ENCODE measurements around the gene NATD1. TPM values are rescaled to one million over a fixed set of nuclear protein-coding genes. Genes with fewer than 3 reads are reported as not detected.

NATD1 gene
- total RNA-seq, 1 experiment from 2014 or later: 3.1 TPM

GRCh38 chr17:21292867-21293830 is 39.9 kb upstream of the NATD1 start (continued):
- no peak for TF ChIP-seq ZNF274 (IDR thresholded peaks at IDR 0.05; ENCODE audit: low read depth, low read length)

- H3K27me3 ChIP-seq (ENCODE audit: insufficient read depth, low read length): no peaks in the 10 kb centered on the region
- no peak overlapping the region for H3K4me3 ChIP-seq (replicated peaks in 1 of 2; ENCODE audit: low read depth in 1 of 2, low read length in 2 of 2)
- H4K20me1 ChIP-seq (ENCODE audit: insufficient read depth): no peaks in the 10 kb centered on the region; the same call in 1 of the 2 replicates
- H3K36me3 ChIP-seq (ENCODE audit: control insufficient read depth in 1 of 2, insufficient read depth in 2 of 2, low read length in 2 of 2): peaks cover 7 to 21% of the 10 kb centered on the region in 2 experiments; a peak in 3 of 4 replicates
- H3K4me1 ChIP-seq (ENCODE audit: control insufficient read depth in 1 of 2, insufficient read depth in 2 of 2, low read length in 2 of 2): peaks cover 37 to 40% of the 10 kb centered on the region in 2 experiments
- H3K9me2 ChIP-seq (ENCODE audit: insufficient read depth): no peaks in the 10 kb centered on the region
- ATAC-seq: no peak
- RAD21 ChIA-PET (ENCODE audit: low non-redundant PET in 1 of 2, low total read pairs in 2 of 2, uncharacterized antibody in 2 of 2, unreplicated experiment in 2 of 2): no interaction called here
- no peak overlapping the region for H2AFZ ChIP-seq (ENCODE audit: low read depth, low read length, poor library complexity, severe bottlenecking)
- peaks cover 99% of the 10 kb centered on the region for H3K79me2 ChIP-seq (ENCODE audit: insufficient read depth, low read length)
- no peak overlapping the region for H3K4me2 ChIP-seq (ENCODE audit: low read length)
- intact Hi-C loops (cut with micrococcal nuclease): no loop called here
- H3K9ac ChIP-seq (ENCODE audit: low read length): no peak overlapping the region
- CTCF ChIA-PET: no interaction called here
- H3K9me3 ChIP-seq (ENCODE audit: control insufficient read depth in 1 of 2, insufficient read depth in 1 of 2, low read depth in 1 of 2, low read length in 2 of 2): no peaks in the 10 kb centered on the region
- POLR2A ChIA-PET: no interaction called here
- no peak for DNase-seq (ENCODE audit: low read depth, low spot score)
- no TSS peak for BruUV-seq (replicated peaks)
- no peak for TF ChIP-seq ATF3 (IDR thresholded peaks at IDR 0.05)
- no peak for TF ChIP-seq POLR2A (IDR thresholded peaks at IDR 0.05; ENCODE audit: borderline replicate concordance, extremely low read depth, insufficient read depth, insufficient read length)
- no peak for TF ChIP-seq EZH2 (IDR thresholded peaks at IDR 0.05)
- TF ChIP-seq REST (IDR thresholded peaks at IDR 0.05; ENCODE audit: low read depth): no peak
- TF ChIP-seq POLR2AphosphoS5 (IDR thresholded peaks at IDR 0.05; ENCODE audit: low read depth, low read length): no peak
- no peak for TF ChIP-seq JUND (IDR thresholded peaks at IDR 0.05)
- no peak overlapping the region; the same call in 1 of the 2 replicates for H3K27ac ChIP-seq (ENCODE audit: low read depth, low read length)
These were observed 38.7 kb upstream of the NATD1 start for GRCh38 chr17:21291862-21292261.
